ENCODE data around the gene FGD4. TPM values are rescaled to one million over a fixed set of nuclear protein-coding genes. Genes with fewer than 3 reads are reported as not detected.

Gene FGD4
- total and polyA plus RNA-seq, 2 donors (not counting 3 experiments of a cell fraction or from before 2014, with no cell fraction given) = 6.6 to 44.7 TPM

DNA sequence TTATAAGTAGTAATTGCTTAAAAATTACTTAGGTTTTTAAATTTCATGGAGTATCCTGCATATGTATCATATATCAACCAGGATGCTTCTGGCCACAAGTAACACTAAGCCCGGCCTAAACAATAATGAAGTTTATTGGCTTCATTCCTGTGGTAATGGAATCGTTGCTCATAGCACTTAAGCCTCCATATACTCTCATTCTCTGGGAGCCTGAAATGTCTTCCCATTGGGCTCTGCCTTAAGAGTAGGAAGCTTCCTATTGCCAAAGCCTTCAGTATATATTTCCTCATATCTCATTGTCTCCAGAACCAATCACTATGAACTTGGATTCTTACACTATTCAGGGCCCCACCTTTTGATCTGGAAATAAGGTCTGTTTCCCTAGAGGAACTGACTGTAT, 195.9 kb downstream of the FGD4 start:
- H3K27me3 ChIP-seq (ENCODE audit: control insufficient read depth in 2 of 2, insufficient read depth in 2 of 2, low read length in 2 of 2) = no peaks in the 10 kb centered on the region
- H3K79me2 ChIP-seq (ENCODE audit: control insufficient read depth, insufficient read depth, low read length) = no peaks in the 10 kb centered on the region
- H3K4me2 ChIP-seq (ENCODE audit: insufficient read depth, low read length) = no peak overlapping the region
- H3K4me3 ChIP-seq (replicated peaks in 1 of 3; ENCODE audit: insufficient read depth in 1 of 3, low read depth in 1 of 3, low read length in 3 of 3) = no peak overlapping the region
- no peaks in the 10 kb centered on the region for H4K20me1 ChIP-seq (replicated peaks; ENCODE audit: control insufficient read depth, extremely low read depth, insufficient read depth, low read length)
- peaks cover 3% of the 10 kb centered on the region in 2 experiments for H3K36me3 ChIP-seq (ENCODE audit: control insufficient read depth in 2 of 2, extremely low read depth in 1 of 2, insufficient read depth in 2 of 2, low read length in 2 of 2)
- POLR2A ChIA-PET = no interaction called here
- DNase-seq (ENCODE audit: low read depth, low spot score) (no peak), FAIRE-seq (no peak)
- H3K9ac ChIP-seq (replicated peaks; ENCODE audit: extremely low read depth, insufficient read depth, low read length) = no peak overlapping the region
- BruUV-seq (replicated peaks) = no TSS peak
- dilution Hi-C loops (cut with MboI; ENCODE audit: extremely low pct_ligation_motif_present, low sequenced_read_pairs) (no loop called here), intact Hi-C loops (cut with micrococcal nuclease) (no loop called here)
- TF ChIP-seq, protein P1, sequence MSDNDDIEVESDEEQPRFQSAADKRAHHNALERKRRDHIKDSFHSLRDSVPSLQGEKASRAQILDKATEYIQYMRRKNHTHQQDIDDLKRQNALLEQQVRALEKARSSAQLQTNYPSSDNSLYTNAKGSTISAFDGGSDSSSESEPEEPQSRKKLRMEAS (IDR thresholded peaks at IDR 0.05; ENCODE audit: insufficient read depth, insufficient read length) = no peak
- TF ChIP-seq, protein P2, sequence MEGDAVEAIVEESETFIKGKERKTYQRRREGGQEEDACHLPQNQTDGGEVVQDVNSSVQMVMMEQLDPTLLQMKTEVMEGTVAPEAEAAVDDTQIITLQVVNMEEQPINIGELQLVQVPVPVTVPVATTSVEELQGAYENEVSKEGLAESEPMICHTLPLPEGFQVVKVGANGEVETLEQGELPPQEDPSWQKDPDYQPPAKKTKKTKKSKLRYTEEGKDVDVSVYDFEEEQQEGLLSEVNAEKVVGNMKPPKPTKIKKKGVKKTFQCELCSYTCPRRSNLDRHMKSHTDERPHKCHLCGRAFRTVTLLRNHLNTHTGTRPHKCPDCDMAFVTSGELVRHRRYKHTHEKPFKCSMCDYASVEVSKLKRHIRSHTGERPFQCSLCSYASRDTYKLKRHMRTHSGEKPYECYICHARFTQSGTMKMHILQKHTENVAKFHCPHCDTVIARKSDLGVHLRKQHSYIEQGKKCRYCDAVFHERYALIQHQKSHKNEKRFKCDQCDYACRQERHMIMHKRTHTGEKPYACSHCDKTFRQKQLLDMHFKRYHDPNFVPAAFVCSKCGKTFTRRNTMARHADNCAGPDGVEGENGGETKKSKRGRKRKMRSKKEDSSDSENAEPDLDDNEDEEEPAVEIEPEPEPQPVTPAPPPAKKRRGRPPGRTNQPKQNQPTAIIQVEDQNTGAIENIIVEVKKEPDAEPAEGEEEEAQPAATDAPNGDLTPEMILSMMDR (IDR thresholded peaks at IDR 0.05; ENCODE audit: extremely low read depth in 1 of 2, insufficient read depth in 1 of 2, low read depth in 1 of 2, low read length in 2 of 2) = no peak
- no peak for TF ChIP-seq FOS (IDR thresholded peaks at IDR 0.05; ENCODE audit: borderline replicate concordance, insufficient read depth, low read length)
- no peak for TF ChIP-seq GATA2 (IDR thresholded peaks at IDR 0.05; ENCODE audit: insufficient read depth, insufficient read length, low read depth, low read length)
- TF ChIP-seq EZH2 (IDR thresholded peaks at IDR 0.05; ENCODE audit: borderline replicate concordance, low read depth, low read length, severe bottlenecking) = no peak
- TF ChIP-seq POLR2A (IDR thresholded peaks at IDR 0.05; ENCODE audit: low read depth, low read length) = no peak
- TF ChIP-seq POLR2AphosphoS5 (IDR thresholded peaks at IDR 0.05; ENCODE audit: insufficient read depth, low read depth, low read length) = no peak
- no peak for TF ChIP-seq MYC (IDR thresholded peaks at IDR 0.05; ENCODE audit: low read depth, low read length)
- TF ChIP-seq JUN (IDR thresholded peaks at IDR 0.05; ENCODE audit: borderline replicate concordance, insufficient read depth, insufficient read length, low read depth) = no peak
- H3K9me1 ChIP-seq (replicated peaks; ENCODE audit: control insufficient read depth, extremely low read depth, insufficient read depth, low read length) = no peaks in the 10 kb centered on the region
- CTCF ChIA-PET = no interaction called here
- H3K4me1 ChIP-seq (ENCODE audit: control insufficient read depth, extremely low read depth, insufficient read depth, low read length) = peaks cover 11% of the 10 kb centered on the region
- H3K27ac ChIP-seq (ENCODE audit: insufficient read depth, low read depth, low read length) = no peak overlapping the region
- no peaks in the 10 kb centered on the region for H3K9me3 ChIP-seq (replicated peaks; ENCODE audit: control insufficient read depth, insufficient read depth, low read length)
- no peak overlapping the region for H2AFZ ChIP-seq (ENCODE audit: low read depth, low read length)

Measured in endothelial cell of umbilical vein (primary cell).